SK-MEL-5 (cell line): ENCODE results near the gene PPP1R10. TPM values are rescaled to one million over a fixed set of nuclear protein-coding genes. Genes with fewer than 3 reads are reported as not detected.

Experiments
- DNase-seq: peaks from one replicate; pipeline ENCODE4 v3.0.0-alpha.2; 2016; ENCODE audit warnings: low read depth, low spot score
- in situ Hi-C: cut with HindIII; loops from 2 replicates; pipeline ENCODE4 v1.10.0; 2016; ENCODE audit warnings: low sequenced_read_pairs, high pct_unique_total_duplicates, low pct_unique_long_range_greater_than_20kb
- total RNA-seq: library from RNA; depleted of rRNA; stranded (reverse); fragments of >200 nt; shearing (Covaris generic); gene quantifications from 2 replicates; pipeline ENCODE4 v1.2.3, GENCODE V29; 2014

The PPP1R10 gene
- total RNA-seq, 1 experiment from 2014 or later = 52.4 TPM

- in situ Hi-C loops = no loop called here
- peak; percentile 94 for DNase-seq
These were observed 45.8 kb downstream of the PPP1R10 start, which contains the start of gene ABCF1 for GRCh38 chr6:30571075-30571761. Gene ABCF1, plus strand, starts transcription at chr6:30571442. Its CDS starts 46 bp downstream, at chr6:30571488.

GRCh38 chr6:30570740-30571074 is 46.3 kb downstream of the PPP1R10 start:
- DNase-seq = no peak
- in situ Hi-C loops = no loop called here

- in situ Hi-C loops = no loop called here
- DNase-seq = no peak
These were observed 46.8 kb downstream of the PPP1R10 start for GRCh38 chr6:30570263-30570662.

GRCh38 chr6:30568245-30568644 is 48.8 kb downstream of the PPP1R10 start:
- in situ Hi-C loops = no loop called here
- DNase-seq = no peak

GRCh38 chr6:30565772-30566171 is 51.3 kb downstream of the PPP1R10 start:
- in situ Hi-C loops = no loop called here
- DNase-seq = no peak

GRCh38 chr6:30564114-30564513 is 52.9 kb downstream of the PPP1R10 start:
- in situ Hi-C loops = no loop called here
- no peak for DNase-seq

- DNase-seq = no peak
- in situ Hi-C loops = no loop called here
These were observed 54.3 kb downstream of the PPP1R10 start for GRCh38 chr6:30562470-30563425.

- in situ Hi-C loops = no loop called here
- no peak for DNase-seq
These were observed 56.1 kb downstream of the PPP1R10 start for GRCh38 chr6:30560930-30561329.

GRCh38 chr6:30557683-30557981 is 59.4 kb downstream of the PPP1R10 start:
- no peak for DNase-seq
- in situ Hi-C loops = no loop called here

GRCh38 chr6:30556906-30557682 is 59.9 kb downstream of the PPP1R10 start, which contains the start of gene PRR3:
Gene PRR3, plus strand, starts transcription at chr6:30557295. Its CDS starts 50 bp downstream, at chr6:30557345.
- DNase-seq = peak; percentile 92
- in situ Hi-C loops = no loop called here

GRCh38 chr6:30556066-30556905 is 60.8 kb downstream of the PPP1R10 start, which contains the start of gene GNL1:
Gene GNL1, minus strand, starts transcription at chr6:30556489. Its CDS starts 286 bp downstream, at chr6:30556203.
- in situ Hi-C loops = no loop called here
- peak; percentile 87 for DNase-seq

- in situ Hi-C loops = no loop called here
- no peak for DNase-seq
These were observed 61.3 kb downstream of the PPP1R10 start for GRCh38 chr6:30555816-30556065.

- DNase-seq = peak; percentile 17
- in situ Hi-C loops = no loop called here
These were observed 61.9 kb downstream of the PPP1R10 start for GRCh38 chr6:30554962-30555815.

- in situ Hi-C loops = no loop called here
- no peak for DNase-seq
These were observed 62.6 kb downstream of the PPP1R10 start for GRCh38 chr6:30554404-30554803.
